SK-N-SH (cell line): ENCODE measurements around the gene CEL. TPM values are rescaled to one million over a fixed set of nuclear protein-coding genes. Genes with fewer than 3 reads are reported as not detected.

Source experiments
- CTCF ChIA-PET: fragments of 300-600, 350-600 bp; formaldehyde crosslinking; extraction: SDS; loops from one replicate; lab custom pipeline; 2021; lab: Yijun Ruan, JAX
- POLR2A ChIA-PET: fragments of 350-600 bp; sonication (Branson Sonifier 250); formaldehyde crosslinking; extraction: SDS; loops from one replicate; lab custom pipeline; 2020; ENCODE audit warnings: antibody characterized with exemption, inconsistent platforms; lab: Yijun Ruan, JAX
- DNase-seq: peaks from one replicate; pipeline ENCODE4 v3.0.0; 2012
- H2AFZ ChIP-seq: fragments of 200-600 bp; sonication (generic); 2 replicates; pipeline ENCODE4 v1.8.1; 2016; ENCODE audit warnings: antibody characterized with exemption, mild to moderate bottlenecking, low read depth
- H3F3A ChIP-seq: fragments of 200-600 bp; sonication (generic); replicated peaks from 2 replicates; pipeline ENCODE3; 2016; ENCODE audit warnings: antibody characterized with exemption, mild to moderate bottlenecking; ENCODE audit not compliant: insufficient read depth
- H3K27ac ChIP-seq, 2 experiments: fragments of 200-500 bp in 1 of 2; fragments of 200-600 bp in 1 of 2; sonication (Bioruptor generic) in 1 of 2; sonication (generic), shearing (Covaris generic) in 1 of 2; 2 replicates each; pipeline versions ENCODE4 v1.5.1 to v1.6.1; 2014 to 2016; ENCODE audit warnings: low read depth in 2 of 2, inconsistent platforms in 1 of 2, low read length in 1 of 2, mild to moderate bottlenecking in 1 of 2, mixed read lengths in 1 of 2
- H3K27me3 ChIP-seq: fragments of 200-600 bp; sonication (generic), shearing (Covaris generic); 2 replicates; pipeline ENCODE4 v1.6.1; 2016; ENCODE audit warnings: mixed run types; ENCODE audit not compliant: insufficient read depth
- H3K36me3 ChIP-seq, 2 experiments: fragments of 200-500 bp in 1 of 2; fragments of 200-600 bp in 1 of 2; sonication (Bioruptor generic) in 1 of 2; sonication (generic) in 1 of 2; replicated peaks in 1 of 2; 2 replicates each; pipeline versions ENCODE3 to v1.5.1; 2014 to 2016; ENCODE audit warnings: low read length in 1 of 2, mild to moderate bottlenecking in 1 of 2; ENCODE audit not compliant: insufficient read depth in 2 of 2, control insufficient read depth in 1 of 2
- H3K4me1 ChIP-seq, 2 experiments: fragments of 200-500 bp in 1 of 2; fragments of 200-600 bp in 1 of 2; sonication (Bioruptor generic) in 1 of 2; sonication (generic), shearing (Covaris generic) in 1 of 2; 2 replicates each; pipeline versions ENCODE4 v1.5.1 to v1.6.1; 2014 to 2016; ENCODE audit warnings: low read depth in 1 of 2, low read length in 1 of 2, mixed run types in 1 of 2; ENCODE audit not compliant: insufficient read depth in 2 of 2, control insufficient read depth in 1 of 2
- H3K4me2 ChIP-seq: fragments of 200-600 bp; sonication (generic), shearing (Covaris generic); 2 replicates; pipeline ENCODE4 v1.6.1; 2017; ENCODE audit warnings: mixed run types
- H3K4me3 ChIP-seq, 2 experiments: fragments of 200-500 bp in 1 of 2; fragments of 200-600 bp in 1 of 2; sonication (Bioruptor generic) in 1 of 2; sonication (generic), shearing (Covaris generic) in 1 of 2; 2 replicates each; pipeline versions ENCODE4 v1.5.1 to v1.8.1; 2014 to 2016; ENCODE audit warnings: low read depth in 2 of 2, inconsistent platforms in 1 of 2, low read length in 1 of 2, mild to moderate bottlenecking in 1 of 2, mixed read lengths in 1 of 2, moderate library complexity in 1 of 2
- H3K79me2 ChIP-seq: fragments of 200-600 bp; sonication (generic); 2 replicates; pipeline ENCODE4 v1.8.1; 2017; ENCODE audit warnings: mild to moderate bottlenecking; ENCODE audit not compliant: insufficient read depth
- H3K9ac ChIP-seq: fragments of 200-600 bp; sonication (generic); 2 replicates; pipeline ENCODE4 v1.6.1; 2017; ENCODE audit warnings: mixed run types
- H3K9me2 ChIP-seq: fragments of 200-600 bp; sonication (generic); 2 replicates; pipeline ENCODE4 v1.6.1; 2017; ENCODE audit warnings: mixed run types
- H3K9me3 ChIP-seq: fragments of 200-600 bp; sonication (generic); 2 replicates; pipeline ENCODE4 v1.6.1; 2017; ENCODE audit warnings: mixed run types, mild to moderate bottlenecking, moderate library complexity
- H4K20me1 ChIP-seq: fragments of 200-600 bp; sonication (generic); 2 replicates; pipeline ENCODE4 v1.6.1; 2017; ENCODE audit warnings: mild to moderate bottlenecking, mixed run types; ENCODE audit not compliant: insufficient read depth
- CHD2 ChIP-seq: fragments of 150-350 bp; IDR thresholded peaks from 2 replicates; pipeline ENCODE4 v1.6.1; 2018; ENCODE audit warnings: low read length; ENCODE audit not compliant: partially characterized antibody
- ELF1 ChIP-seq: IDR thresholded peaks from 2 replicates; pipeline ENCODE4 v1.4.0; 2012
- EP300 ChIP-seq, 2 experiments: IDR thresholded peaks; 2 replicates each; pipeline versions ENCODE4 v1.4.0 to v1.6.1; 2012; ENCODE audit warnings: borderline replicate concordance in 1 of 2, low read depth in 1 of 2, low read length in 1 of 2
- FOSL2 ChIP-seq: IDR thresholded peaks from 2 replicates; pipeline ENCODE4 v1.4.0; 2012; ENCODE audit warnings: low read depth, mild to moderate bottlenecking, moderate library complexity, borderline replicate concordance
- FOXJ3 ChIP-seq: sonication (generic); formaldehyde crosslinking; IDR thresholded peaks from 2 replicates; pipeline ENCODE4 v1.5.1; 2020; ENCODE audit warnings: mild to moderate bottlenecking, missing genetic modification reagents
- JUND ChIP-seq: IDR thresholded peaks from 2 replicates; pipeline ENCODE4 v1.4.0; 2012
- MAX ChIP-seq: IDR thresholded peaks from 2 replicates; pipeline ENCODE4 v1.4.0; 2012; ENCODE audit warnings: low read depth
- MXI1 ChIP-seq: IDR thresholded peaks from 2 replicates; pipeline ENCODE4 v1.6.1; 2012; ENCODE audit warnings: mild to moderate bottlenecking, low read depth, low read length, improper control_type of control experiment
- NFIC ChIP-seq: IDR thresholded peaks from 2 replicates; pipeline ENCODE4 v1.4.0; 2012; ENCODE audit warnings: borderline replicate concordance
- NRF1 ChIP-seq: IDR thresholded peaks from 2 replicates; pipeline ENCODE4 v1.6.1; 2012; ENCODE audit warnings: low read depth, mild to moderate bottlenecking, low read length
- RAD21 ChIP-seq: IDR thresholded peaks from 2 replicates; pipeline ENCODE4 v1.6.1; 2012; ENCODE audit warnings: mild to moderate bottlenecking, low read length
- RCOR1 ChIP-seq: fragments of 150-350 bp; IDR thresholded peaks from 2 replicates; pipeline ENCODE4 v1.6.1; 2017; ENCODE audit warnings: antibody characterized with exemption, low read length
- RFX5 ChIP-seq: IDR thresholded peaks from 2 replicates; pipeline ENCODE4 v1.6.1; 2012; ENCODE audit warnings: mild to moderate bottlenecking, improper control_type of control experiment, low read length
- SMC3 ChIP-seq: IDR thresholded peaks from 2 replicates; pipeline ENCODE4 v1.6.1; 2012; ENCODE audit warnings: low read depth, low read length, improper control_type of control experiment
- TEAD4 ChIP-seq: IDR thresholded peaks from 2 replicates; pipeline ENCODE4 v1.4.0; 2012; ENCODE audit warnings: mild to moderate bottlenecking, borderline replicate concordance; ENCODE audit not compliant: insufficient read depth
- WGBS: methylation state at CpG from one replicate; pipeline ENCODE4 v1.1.6; 2017; ENCODE audit warnings: low lambda C conversion rate; 5-methylcytosine and 5-hydroxymethylcytosine counted together
- polyA plus RNA-seq, 3 experiments: library from polyadenylated mRNA; depleted of rRNA; stranded (reverse); fragments of >200 nt; gene quantifications; 2 replicates each; pipeline ENCODE4 v1.2.3, GENCODE V29; 2012
- TF ChIP-seq, protein P1 (sequence below): fragments of 150-350 bp; IDR thresholded peaks from 2 replicates; pipeline ENCODE4 v1.6.1; 2017; ENCODE audit warnings: antibody characterized with exemption, low read length, low read depth, borderline replicate concordance
- TF ChIP-seq, protein P2 (sequence below): IDR thresholded peaks from 2 replicates; pipeline ENCODE4; 2012

Gene CEL
- polyA plus RNA-seq, 1 of the 3 experiments (the other 2 are of a cell fraction) = 0.87 TPM

DNA sequence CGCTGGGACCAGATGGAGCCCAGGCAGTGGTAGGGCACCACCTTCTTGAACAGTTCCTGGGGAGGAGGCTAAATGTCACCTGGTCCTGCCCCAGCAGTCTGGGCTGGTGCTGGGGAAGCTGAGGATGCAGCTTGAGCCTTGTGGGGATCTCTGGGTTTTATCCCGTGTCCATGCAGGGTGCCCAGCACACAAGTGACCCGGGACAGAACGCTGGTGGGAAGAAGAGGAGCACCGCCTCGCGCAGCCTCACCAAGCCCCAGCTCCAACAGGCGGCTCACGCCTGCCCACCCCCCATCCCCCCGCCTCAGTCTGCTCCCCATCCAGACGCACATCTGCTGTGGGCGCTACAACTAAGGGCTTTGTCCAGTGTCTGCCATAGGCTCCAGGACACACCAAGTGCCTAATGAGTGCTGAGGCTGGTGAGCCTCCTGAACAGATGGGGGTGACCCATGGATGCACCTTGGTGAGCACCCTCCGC is 45.5 kb downstream of the CEL start:
- peaks cover 4% of the 10 kb centered on the region; the same call in 1 of the 2 replicates for H3K79me2 ChIP-seq
- H3K36me3 ChIP-seq = peaks cover 18 to 62% of the 10 kb centered on the region in 2 experiments
- POLR2A ChIA-PET = interaction anchor here (2.0 kb wide), 1 partner anchor 12 kb away, joined by 9 read pairs; no protein-coding TSS in a partner anchor
- 100% methylated on average over 1 of the region's 13 CpGs for WGBS
- peaks cover 0 to 11% of the 10 kb centered on the region in 2 experiments; a peak in 1 of 4 replicates for H3K4me1 ChIP-seq
- H3F3A ChIP-seq = no peaks in the 10 kb centered on the region
- no peak for DNase-seq
- no peak overlapping the region for H2AFZ ChIP-seq
- no peak for TF ChIP-seq EP300 (IDR thresholded peaks at IDR 0.05; ENCODE audit: borderline replicate concordance in 1 of 2, low read depth in 1 of 2, low read length in 1 of 2)
- TF ChIP-seq FOXJ3 (CRISPR knock-in tag) = no peak
- TF ChIP-seq SMC3 = no peak
- TF ChIP-seq JUND = no peak
- no peak for TF ChIP-seq MXI1
- no peak for TF ChIP-seq ELF1
- no peak for TF ChIP-seq FOSL2
- H3K4me3 ChIP-seq = no peak overlapping the region
- no peak overlapping the region; a peak in 1 of 4 replicates for H3K27ac ChIP-seq
- H3K9me3 ChIP-seq = no peaks in the 10 kb centered on the region
- H3K27me3 ChIP-seq = no peaks in the 10 kb centered on the region
- H4K20me1 ChIP-seq = peaks cover 15% of the 10 kb centered on the region
- no peak overlapping the region for H3K4me2 ChIP-seq
- no peaks in the 10 kb centered on the region for H3K9me2 ChIP-seq
- CTCF ChIA-PET = interaction anchor here (0.8 to 30.3 kb wide), 4 partner anchors 11 to 84 kb away, joined by 3 to 810 read pairs (median 4); no protein-coding TSS in a partner anchor
- no peak overlapping the region for H3K9ac ChIP-seq

- ChIA-PET CTCF (interaction anchor here (0.8 to 30.3 kb wide), 7 partner anchors 11 to 130 kb away, joined by 3 to 810 read pairs (median 4); partner anchors contain the start of gene RALGDS), POLR2A (interaction anchor here (2.0 kb wide), 1 partner anchor 11 kb away, joined by 9 read pairs; no protein-coding TSS in a partner anchor)
- H2AFZ ChIP-seq = no peak overlapping the region
- H3K4me3 ChIP-seq = no peak overlapping the region
- peaks cover 15 to 54% of the 10 kb centered on the region in 2 experiments for H3K36me3 ChIP-seq
- WGBS = 90% methylated on average over 9 of the region's 18 CpGs
- no peaks in the 10 kb centered on the region for H3K9me2 ChIP-seq
- H3K9ac ChIP-seq = no peak overlapping the region
- H3F3A ChIP-seq = no peaks in the 10 kb centered on the region
- H4K20me1 ChIP-seq = peaks cover 24% of the 10 kb centered on the region
- no peak overlapping the region for H3K4me2 ChIP-seq
- H3K27me3 ChIP-seq = no peaks in the 10 kb centered on the region
- H3K4me1 ChIP-seq = peaks cover 2 to 20% of the 10 kb centered on the region in 2 experiments; a peak in 2 of 4 replicates
- no peak overlapping the region for H3K27ac ChIP-seq
- no peaks in the 10 kb centered on the region for H3K9me3 ChIP-seq
- TF ChIP-seq, protein P1, sequence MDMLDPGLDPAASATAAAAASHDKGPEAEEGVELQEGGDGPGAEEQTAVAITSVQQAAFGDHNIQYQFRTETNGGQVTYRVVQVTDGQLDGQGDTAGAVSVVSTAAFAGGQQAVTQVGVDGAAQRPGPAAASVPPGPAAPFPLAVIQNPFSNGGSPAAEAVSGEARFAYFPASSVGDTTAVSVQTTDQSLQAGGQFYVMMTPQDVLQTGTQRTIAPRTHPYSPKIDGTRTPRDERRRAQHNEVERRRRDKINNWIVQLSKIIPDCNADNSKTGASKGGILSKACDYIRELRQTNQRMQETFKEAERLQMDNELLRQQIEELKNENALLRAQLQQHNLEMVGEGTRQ = no peak
- TF ChIP-seq NRF1 = no peak
- no peak for TF ChIP-seq RAD21
- no peak for TF ChIP-seq ELF1
- no peak for TF ChIP-seq TEAD4
- TF ChIP-seq MAX = no peak
- no peak for TF ChIP-seq SMC3
- TF ChIP-seq NFIC = no peak
- no peak for TF ChIP-seq RFX5
- TF ChIP-seq CHD2 = no peak
- TF ChIP-seq EP300 (IDR thresholded peaks at IDR 0.05; ENCODE audit: borderline replicate concordance in 1 of 2, low read depth in 1 of 2, low read length in 1 of 2) = no peak
- TF ChIP-seq, protein P2, sequence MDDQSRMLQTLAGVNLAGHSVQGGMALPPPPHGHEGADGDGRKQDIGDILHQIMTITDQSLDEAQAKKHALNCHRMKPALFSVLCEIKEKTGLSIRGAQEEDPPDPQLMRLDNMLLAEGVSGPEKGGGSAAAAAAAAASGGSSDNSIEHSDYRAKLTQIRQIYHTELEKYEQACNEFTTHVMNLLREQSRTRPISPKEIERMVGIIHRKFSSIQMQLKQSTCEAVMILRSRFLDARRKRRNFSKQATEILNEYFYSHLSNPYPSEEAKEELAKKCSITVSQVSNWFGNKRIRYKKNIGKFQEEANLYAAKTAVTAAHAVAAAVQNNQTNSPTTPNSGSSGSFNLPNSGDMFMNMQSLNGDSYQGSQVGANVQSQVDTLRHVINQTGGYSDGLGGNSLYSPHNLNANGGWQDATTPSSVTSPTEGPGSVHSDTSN = no peak
- no peak for TF ChIP-seq RCOR1
- no peak for DNase-seq
- H3K79me2 ChIP-seq = peaks cover 9% of the 10 kb centered on the region; the same call in 1 of the 2 replicates
Observed at GRCh38 chr9:133107961-133108793, 46.4 kb downstream of the CEL start.
